HG03571 (cell line): ENCODE results near the gene CEP112.
"Not testable (repeated sequence)": the region's sequence is repeated elsewhere in the genome, so short reads cannot be mapped to it uniquely, and the experiment has no call there.

Source experiments
- ATAC-seq: cut with Tn5 transposase; IDR thresholded peaks from one replicate; pipeline ENCODE4 v1.9.1; 2021; ENCODE audit not compliant: unreplicated experiment

Gene CEP112

DNA sequence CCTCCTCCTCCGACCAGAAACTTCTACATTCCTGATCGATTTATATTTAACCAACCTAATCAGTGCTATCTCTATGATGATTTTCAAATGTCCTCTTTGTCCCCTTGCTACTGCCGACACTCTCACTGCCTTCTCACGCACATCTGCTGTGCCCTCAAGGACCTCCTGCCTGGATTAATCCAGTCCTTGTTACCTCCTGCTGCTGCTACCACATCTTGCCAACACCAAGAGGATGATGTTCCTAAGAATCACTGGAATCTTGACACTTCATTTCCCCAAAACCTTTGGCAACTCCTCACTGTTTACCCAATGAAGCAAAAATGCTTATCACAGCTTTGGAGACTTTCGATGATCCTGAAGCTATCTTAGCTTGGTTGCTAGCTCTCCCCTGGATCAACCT, 343.2 kb downstream of the CEP112 start:
- ATAC-seq = no peak

DNA sequence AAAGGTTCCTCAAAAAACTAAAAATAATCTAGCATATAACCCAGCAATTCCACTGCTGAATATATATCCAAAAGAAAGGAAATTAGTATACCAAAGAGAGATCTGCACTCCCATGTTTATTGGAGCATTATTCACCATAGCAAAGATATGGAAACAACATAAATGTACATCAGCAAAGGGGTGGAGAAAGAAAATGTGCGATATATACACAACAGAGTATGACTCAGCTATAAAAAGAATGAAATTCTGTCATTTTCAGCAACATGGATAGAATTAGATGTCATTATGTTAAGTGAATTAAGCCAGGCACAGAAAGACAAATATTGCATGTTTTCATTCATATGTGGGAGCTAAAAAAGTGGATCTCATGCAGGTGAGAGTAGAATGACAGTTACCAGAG, 350.8 kb downstream of the CEP112 start:
- no peak for ATAC-seq

DNA sequence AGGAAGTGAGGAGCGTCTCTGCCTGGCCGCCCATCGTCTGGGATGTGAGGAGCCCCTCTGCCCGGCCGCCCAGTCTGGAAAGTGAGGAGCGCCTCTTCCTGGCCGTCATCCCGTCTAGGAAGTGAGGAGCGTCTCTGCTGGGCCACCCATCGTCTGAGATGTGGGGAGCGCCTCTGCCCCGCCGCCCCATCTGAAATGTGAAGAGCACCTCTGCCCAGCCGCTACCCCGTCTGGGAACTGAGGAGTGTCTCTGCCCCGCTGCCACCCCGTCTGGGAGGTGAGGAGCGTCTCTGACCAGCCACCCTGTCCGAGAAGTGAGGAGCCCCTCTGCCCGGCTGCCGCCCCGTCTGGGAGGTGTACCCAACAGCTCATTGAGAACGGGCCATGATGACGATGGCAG, 354.7 kb downstream of the CEP112 start:
- not testable (repeated sequence) for ATAC-seq

DNA sequence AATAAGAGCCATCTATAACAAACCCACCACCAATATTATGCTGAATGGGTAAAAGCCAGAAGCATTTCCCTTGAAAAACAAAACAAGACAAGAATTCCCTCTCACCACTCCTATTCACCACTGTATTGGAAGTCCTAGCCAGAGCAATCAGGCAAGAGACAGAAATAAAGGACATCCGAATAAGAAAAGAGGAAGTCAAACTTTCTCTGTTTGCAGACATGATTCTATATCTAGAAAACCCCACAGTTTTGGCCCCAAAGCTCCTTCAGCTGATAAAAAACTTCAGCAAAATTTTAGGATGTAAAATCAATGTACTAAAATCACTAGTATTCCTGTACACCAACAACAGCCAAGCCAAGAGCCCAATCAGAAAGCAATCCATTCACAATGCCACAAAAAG, 358.7 kb downstream of the CEP112 start:
- no peak for ATAC-seq

DNA sequence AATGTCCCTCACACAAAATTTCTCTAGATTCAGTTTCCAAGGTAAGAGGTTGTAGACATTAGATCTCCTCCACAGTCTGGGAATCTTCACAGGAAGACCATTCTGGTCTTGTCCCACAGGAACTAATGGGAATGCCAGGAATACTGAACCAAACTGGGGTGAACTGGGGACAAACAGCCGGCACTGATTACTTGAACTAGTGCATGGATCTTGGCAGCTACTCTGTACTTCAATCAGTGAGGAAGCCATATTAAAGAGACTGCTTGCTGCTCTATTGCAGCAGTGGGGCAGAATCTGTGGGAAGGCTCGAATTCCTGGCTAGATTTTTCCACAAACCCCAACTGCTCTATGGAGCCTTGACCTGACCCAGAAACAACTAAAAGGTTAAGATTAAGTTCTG, 361.6 kb downstream of the CEP112 start:
- ATAC-seq = no peak

DNA sequence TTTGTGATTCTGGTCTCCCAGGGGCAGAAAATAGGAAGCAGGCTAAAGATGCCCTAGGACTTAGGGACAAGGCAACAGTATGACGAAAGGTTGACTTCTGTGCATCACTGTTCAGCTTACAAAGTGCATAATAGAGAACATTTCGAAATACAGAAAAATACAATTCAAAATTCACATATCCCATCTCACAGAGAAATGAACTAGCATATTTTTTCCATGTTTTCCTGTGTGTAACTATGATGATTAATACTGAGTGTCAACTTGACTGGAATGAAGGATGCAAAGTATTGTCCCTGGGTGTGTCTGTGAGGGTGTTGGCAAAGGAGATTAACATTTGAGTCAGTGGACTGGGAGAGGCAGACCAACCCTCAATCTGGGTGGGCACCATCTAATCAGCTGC, 365.4 kb downstream of the CEP112 start:
- ATAC-seq = not testable (repeated sequence)

DNA sequence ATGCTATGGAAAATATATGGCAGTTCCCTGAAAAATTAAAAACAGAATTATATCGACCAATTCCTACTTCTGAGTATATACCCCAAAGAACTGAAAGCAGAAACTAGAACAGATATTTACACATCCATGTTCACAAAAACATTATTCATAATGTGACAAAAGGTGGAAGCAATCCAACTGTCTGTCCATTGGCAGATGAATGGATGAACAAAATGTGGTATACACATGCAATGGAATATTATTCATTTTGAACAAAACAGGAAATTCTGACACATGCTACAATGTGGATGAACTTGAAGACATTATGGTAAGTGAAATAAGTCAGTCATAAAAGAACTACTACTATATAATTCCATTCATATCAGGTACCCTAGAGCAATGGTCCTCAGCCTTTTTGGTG, 367.0 kb downstream of the CEP112 start:
- no peak for ATAC-seq

DNA sequence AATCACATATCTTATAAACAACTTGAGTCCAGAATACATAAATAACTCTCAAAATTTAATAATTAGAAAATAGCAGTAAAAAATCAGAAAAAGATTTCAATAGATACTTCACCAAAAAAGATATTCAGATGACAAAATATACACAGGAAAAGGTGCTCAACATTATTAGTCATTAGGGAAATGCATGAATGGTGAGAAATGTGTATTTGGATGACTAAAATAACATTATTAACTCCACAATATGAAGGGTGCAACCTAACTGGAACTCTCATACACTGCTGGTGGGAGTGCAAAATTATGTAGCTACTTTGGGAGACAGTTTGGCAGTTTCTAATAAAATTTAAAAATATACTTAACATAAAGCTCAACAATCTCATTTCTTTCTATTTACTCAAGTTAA, 368.2 kb downstream of the CEP112 start:
- ATAC-seq = no peak

DNA sequence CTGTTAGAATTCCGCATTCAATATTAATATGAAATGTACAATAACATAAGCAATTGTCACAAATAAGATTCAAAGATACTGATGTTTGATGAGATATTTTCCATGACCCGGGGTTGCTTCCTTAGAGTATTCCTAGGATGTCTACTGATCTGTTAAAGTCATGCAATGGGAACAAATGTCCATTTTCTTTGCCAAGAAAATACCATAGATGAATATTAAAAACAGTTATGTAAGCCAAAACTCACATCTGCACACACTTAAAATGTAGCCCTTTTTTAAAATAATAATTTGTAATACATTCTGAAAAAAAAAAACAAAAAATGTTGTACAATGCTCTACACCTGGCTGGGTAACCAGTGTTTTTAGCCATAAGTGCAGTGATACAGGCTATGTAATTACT, 371.1 kb downstream of the CEP112 start:
- ATAC-seq = no peak

DNA sequence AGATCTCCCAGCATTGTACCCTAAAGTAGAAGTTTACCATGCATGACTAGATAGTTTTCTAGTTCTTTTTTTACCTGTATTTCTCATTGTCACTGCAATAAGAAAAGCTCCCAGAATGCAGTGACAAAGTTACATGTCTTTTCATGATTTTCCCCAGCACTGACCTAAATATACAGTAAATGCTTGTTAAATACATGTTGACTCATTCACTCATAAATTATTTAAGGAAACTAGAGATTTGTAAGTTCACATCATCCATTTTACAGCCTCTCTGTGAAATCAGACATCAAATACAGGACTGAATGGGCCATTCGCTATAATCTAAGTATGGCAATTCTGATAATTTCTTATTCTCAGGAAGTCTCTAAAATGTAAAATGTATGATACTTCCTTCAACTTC, 371.6 kb downstream of the CEP112 start:
- ATAC-seq = no peak

DNA sequence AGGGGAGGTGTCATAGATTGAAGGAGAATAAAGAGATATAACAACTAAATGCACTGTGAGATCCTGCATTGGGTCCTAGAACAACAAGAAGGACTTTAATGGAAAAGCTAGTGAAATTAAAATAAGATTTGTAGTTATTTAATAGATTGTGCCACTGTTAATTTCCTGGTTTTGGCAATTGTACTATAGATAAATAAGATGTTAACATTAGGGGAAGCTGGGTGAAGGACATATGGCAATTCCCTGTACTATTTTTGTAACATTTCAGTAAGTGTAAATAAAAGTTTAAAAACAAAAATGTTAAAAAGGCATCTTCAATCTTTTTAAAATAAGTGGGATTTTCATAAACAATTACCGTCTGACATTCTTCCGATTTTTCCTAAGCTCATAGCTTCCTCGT, 372.1 kb downstream of the CEP112 start:
- ATAC-seq = no peak

DNA sequence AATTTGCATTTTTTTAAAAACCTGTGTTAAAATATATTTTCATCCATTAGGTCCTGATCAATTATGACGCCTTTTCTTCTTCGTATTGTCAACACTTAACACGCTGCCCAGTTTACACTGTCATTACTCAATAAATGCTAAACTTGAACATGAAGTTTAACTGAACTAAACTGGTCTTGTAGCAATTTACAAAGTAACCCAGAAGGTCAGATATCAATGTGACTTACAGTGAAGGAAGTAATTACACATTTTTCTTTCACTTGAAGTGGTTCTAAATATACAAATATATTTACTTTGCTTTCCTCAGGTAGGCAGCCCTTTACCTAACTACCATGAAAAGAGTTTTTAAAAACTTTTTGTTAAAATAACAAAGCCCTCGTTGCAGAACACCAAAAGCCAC, 374.0 kb downstream of the CEP112 start:
- no peak for ATAC-seq

DNA sequence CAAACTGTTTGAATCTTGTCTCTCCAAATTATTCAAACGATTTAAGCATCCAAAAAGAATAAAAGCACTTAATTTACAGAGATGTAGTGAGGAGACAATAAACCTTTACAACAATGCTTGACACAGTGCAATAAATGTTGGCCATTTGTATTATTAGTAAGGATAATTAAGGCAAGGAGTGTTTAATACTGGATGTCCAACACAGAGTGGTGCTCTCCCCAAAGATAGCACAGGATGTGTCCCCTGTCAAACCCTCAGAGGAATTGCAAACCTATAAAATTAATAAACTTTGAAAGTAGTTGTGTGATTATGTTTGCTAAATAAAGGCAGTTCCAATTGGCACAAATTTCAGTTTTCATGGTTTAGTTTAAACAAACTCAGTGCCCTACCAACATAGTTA, 377.5 kb downstream of the CEP112 start:
- no peak for ATAC-seq

DNA sequence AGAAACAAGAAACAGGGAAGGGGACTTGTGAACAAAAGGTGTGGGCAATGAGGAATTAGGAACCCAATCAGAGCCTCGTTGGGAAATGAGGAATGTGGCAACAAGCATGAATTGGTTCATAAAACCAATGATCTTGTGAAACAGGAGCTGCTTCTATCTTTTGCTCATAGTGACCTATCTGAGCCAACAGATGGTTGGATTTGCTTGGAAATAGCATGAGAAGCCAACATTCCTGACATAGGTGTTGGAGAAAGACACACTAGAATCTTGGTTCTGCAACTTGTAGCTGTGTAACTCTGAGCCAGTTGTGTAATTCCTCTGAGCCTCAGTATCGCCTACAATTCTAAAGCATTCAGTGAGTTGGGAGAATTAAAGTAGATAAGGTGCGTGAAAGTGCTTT, 378.6 kb downstream of the CEP112 start:
- ATAC-seq = no peak

DNA sequence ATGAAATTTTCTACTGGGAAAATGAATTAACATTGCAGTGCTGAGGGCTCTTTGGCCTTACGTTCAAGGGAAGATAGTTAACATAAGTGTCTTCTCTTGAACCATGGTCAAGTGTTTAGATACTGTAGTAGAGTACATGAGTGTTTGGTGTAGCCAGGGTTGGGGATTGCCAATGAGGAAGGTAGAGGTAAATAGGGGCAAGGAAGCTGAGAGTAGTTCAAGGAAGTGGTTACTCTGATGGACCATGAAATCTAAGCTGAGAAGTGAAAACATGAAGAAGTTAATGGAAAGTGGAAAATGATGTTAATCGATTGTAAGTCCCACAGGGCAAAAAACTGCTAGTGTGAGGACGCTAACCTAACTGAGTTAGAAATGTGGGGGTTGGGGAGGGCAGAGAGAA, 380.9 kb downstream of the CEP112 start:
- no peak for ATAC-seq

DNA sequence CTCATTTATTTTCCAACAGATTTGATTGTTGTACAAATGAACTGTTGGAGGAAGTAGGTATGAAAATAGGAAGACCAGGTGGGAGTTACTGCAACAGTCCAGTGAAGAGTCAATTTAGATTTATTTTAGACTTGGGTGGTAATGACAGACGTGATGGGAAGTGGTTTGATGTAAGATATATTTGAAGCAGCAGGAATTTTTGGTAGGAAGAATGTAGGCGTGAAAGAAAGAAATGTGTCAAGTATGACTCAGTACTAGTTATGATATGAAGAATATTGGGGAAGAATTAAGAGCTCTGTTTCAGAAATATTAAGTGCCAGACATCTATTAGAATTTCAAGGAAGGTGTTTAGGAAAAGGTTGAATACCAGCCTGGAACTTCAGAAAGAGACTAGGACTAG, 382.6 kb downstream of the CEP112 start:
- ATAC-seq = no peak

DNA sequence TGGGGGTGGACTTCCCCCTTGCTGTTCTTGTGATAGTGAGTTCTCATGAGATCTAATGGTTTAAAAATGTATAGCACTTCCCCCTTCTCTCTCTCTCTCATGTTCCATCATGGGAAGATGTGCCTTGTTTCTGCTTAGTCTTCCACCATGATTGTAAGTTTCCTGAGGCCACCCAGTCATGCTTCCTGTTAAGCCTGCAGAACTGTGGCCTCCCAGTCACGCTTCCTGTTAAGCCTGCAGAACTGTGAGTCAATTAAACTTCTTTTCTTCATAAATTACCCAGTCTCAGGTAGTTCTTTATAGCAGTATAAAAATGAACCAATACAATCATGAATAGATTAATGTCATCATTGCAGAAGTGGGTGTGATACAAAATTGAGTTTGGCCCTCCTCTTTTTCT, 383.4 kb downstream of the CEP112 start:
- not testable (repeated sequence) for ATAC-seq

DNA sequence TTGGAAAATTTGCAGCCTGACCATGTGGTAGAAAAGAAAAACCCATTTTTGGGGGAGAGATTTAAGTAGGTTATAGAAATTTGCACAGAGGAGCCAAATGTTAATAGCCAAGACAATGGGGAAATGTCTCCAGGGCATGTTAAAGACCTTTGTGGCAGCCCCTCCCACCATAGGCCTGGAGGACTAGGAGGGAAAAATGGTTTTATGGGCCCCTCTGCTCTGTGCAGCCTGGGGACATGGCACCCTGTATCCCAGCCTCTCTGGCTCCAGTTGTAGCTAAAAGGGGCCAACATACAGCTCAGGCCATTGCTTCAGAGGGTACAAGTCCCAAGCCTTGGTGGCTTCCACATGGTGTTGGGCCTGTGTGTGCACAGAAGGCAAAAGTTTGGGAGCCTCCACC, 384.6 kb downstream of the CEP112 start:
- ATAC-seq = no peak

DNA sequence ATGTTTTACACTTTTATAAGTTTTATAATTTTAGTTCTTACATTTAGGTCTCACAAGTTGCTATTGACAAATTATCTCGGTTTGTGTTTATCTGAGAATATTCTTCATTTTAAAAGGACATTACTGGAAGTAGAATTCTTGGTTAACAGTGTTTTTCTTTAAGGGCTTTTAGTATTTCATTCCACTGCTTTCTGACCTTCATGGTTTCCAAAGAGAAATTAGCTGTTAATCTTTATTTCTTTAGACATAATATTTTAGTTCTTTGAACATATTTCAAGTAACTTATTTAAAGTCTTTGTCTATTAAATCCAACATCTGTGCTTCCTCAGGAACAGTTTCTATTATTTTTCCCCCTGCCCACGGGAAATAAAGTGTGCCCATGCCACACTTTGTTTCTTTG, 390.4 kb downstream of the CEP112 start:
- no peak for ATAC-seq

DNA sequence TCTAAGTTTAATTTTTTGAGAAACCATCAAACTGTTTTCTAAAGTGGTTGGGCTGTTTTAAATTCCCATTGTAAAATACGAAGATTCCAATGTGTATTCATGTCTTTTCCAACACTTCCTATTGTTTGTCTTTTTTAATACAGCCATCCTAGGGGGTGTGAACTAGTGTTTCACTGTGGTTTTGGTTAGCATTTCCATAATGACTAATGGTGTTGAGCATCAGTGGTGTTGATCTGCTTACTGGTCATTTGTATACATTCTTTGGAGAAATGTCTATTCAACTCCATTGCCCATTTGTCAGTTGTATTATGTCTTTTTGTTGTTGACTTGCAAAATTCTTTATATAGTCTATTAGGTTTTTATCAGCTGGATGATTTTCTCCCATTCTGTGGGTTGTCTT, 391.3 kb downstream of the CEP112 start:
- no peak for ATAC-seq

DNA sequence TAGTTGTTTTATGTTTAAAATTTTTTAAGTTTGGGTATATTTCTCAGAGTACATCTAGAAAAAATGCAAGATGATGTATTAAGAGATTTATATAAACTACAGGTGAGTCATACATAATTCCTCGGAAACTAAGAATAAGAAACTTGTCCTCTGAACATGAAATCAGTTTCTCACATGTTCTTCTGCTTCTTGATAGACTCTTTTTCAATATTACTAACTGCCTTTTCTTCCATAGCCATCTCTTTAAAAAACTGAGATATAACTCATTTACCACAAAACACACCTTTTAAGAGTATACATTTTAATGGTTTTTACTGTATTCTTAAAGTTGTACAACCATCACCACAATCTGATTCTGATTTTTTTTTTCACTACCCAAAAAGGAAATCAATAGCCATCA, 392.1 kb downstream of the CEP112 start:
- ATAC-seq = no peak

DNA sequence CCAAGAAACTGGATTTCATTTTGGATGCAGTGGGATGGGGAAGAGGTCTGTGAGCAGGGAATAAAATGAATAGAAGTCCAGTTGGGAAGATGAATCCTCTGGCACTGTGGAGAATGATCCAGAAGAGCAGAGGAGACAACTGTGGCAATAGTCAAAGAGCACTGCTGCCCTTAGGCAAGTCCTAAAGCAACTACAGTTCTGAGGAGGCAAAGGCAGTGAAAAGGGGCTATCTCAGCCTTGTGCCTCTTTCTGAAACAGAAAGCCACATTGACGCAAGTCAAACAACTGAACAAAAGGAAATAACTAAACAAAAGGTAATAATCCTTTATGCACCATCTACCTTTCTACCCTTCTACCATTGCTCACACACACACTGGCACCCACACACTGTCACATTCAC, 392.5 kb downstream of the CEP112 start:
- no peak for ATAC-seq

DNA sequence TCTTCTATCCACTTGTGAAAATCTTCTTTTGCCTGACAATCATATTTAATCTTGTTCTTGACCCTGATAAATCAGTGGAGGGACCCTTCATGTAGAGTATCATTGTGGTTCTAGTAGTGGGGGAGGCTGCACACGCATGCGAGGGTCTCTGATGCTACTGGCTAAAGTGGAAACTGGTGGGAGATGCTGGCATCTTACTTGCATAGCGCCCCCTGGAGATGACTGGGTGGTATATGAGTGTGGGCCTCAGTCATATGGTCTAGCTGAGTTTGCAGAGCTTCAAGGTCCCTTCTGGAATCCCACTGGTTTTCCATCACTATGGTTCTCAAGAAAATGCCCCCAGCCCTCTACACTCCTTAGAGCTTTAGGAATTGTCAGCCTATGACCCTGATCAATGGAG, 394.1 kb downstream of the CEP112 start:
- no peak for ATAC-seq

DNA sequence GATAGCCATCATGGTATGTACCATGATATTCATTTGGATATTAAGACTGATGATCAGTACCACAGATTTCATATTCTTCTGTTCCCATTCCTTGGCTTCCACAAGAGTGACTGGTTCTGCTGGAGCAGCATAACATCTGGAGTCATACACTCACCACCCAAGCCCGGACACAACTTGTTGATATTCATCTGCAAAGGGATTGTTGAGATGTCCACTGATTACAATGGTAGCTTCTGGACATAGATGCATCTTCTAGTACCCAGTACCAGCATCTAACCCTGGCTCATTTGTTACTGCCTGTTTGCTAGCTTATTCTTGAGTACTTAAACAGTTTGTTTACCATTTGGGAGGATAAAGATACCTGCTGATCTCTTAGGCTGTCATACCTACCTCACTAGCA, 394.8 kb downstream of the CEP112 start:
- no peak for ATAC-seq
